HG02588 (cell line): ENCODE measurements around the gene PIRT.

Experiments used
- ATAC-seq: cut with Tn5 transposase; IDR thresholded peaks from one replicate; pipeline ENCODE4 v1.9.1; 2021; ENCODE audit warnings: mild to moderate bottlenecking, moderate library complexity; ENCODE audit not compliant: unreplicated experiment

Gene PIRT

GRCh38 chr17:10821770-10822169 lies 16.1 kb downstream of the PIRT start:
- ATAC-seq: no peak

GRCh38 chr17:10821054-10821453 lies 16.8 kb downstream of the PIRT start:
- no peak for ATAC-seq

- no peak for ATAC-seq
These were observed 22.6 kb downstream of the PIRT start for GRCh38 chr17:10815319-10815718.

- no peak for ATAC-seq
These were observed 23.8 kb downstream of the PIRT start for GRCh38 chr17:10814075-10814474.

GRCh38 chr17:10812674-10813073 lies 25.2 kb downstream of the PIRT start:
- no peak for ATAC-seq

GRCh38 chr17:10809605-10810004 lies 28.3 kb downstream of the PIRT start:
- ATAC-seq: no peak

- ATAC-seq: no peak
These were observed 30.2 kb downstream of the PIRT start for GRCh38 chr17:10807704-10808128.

- no peak for ATAC-seq
These were observed 31.2 kb downstream of the PIRT start for GRCh38 chr17:10806545-10807262.

- ATAC-seq: no peak
These were observed 32.0 kb downstream of the PIRT start for GRCh38 chr17:10805911-10806310.

GRCh38 chr17:10804546-10804945 lies 33.3 kb downstream of the PIRT start:
- no peak for ATAC-seq

- ATAC-seq: no peak
These were observed 33.9 kb downstream of the PIRT start, which contains the start of gene TMEM238L for GRCh38 chr17:10803830-10804475. TMEM238L (minus strand) TSS chr17:10804099; CDS start chr17:10803963, 136 bp downstream.

GRCh38 chr17:10803350-10803749 lies 34.5 kb downstream of the PIRT start:
- no peak for ATAC-seq

GRCh38 chr17:10802496-10803284 lies 35.2 kb downstream of the PIRT start:
- no peak for ATAC-seq

GRCh38 chr17:10799407-10799806 lies 38.5 kb downstream of the PIRT start:
- ATAC-seq: no peak

GRCh38 chr17:10798910-10799309 lies 39.0 kb downstream of the PIRT start:
- ATAC-seq: no peak

- ATAC-seq: no peak
These were observed 39.5 kb downstream of the PIRT start for GRCh38 chr17:10798332-10798749.

- ATAC-seq: no peak
These were observed 40.2 kb downstream of the PIRT start for GRCh38 chr17:10797476-10798328.

- ATAC-seq: no peak
These were observed 44.1 kb downstream of the PIRT start for GRCh38 chr17:10793816-10794215.

- no peak for ATAC-seq
These were observed 44.6 kb downstream of the PIRT start for GRCh38 chr17:10793256-10793655.

GRCh38 chr17:10792151-10792550 lies 45.7 kb downstream of the PIRT start:
- ATAC-seq: no peak
